HS-5 (cell line): Measurements from ENCODE around the gene ADAMTSL5.

Experiments
- DNase-seq: peaks from one replicate; pipeline ENCODE4 v3.0.0-alpha.2; 2012; ENCODE audit warnings: low read depth

Gene ADAMTSL5

GRCh38 chr19:1467215-1467489 is 45.7 kb downstream of the ADAMTSL5 start:
- DNase-seq: no peak

GRCh38 chr19:1466461-1467214 is 46.2 kb downstream of the ADAMTSL5 start:
- DNase-seq: no peak

GRCh38 chr19:1466018-1466460 is 46.8 kb downstream of the ADAMTSL5 start:
- no peak for DNase-seq

- DNase-seq: no peak
These were observed 47.4 kb downstream of the ADAMTSL5 start for GRCh38 chr19:1465191-1466016.

GRCh38 chr19:1461862-1462261 is 51.0 kb downstream of the ADAMTSL5 start:
- DNase-seq: no peak

GRCh38 chr19:1460033-1460995 is 52.5 kb downstream of the ADAMTSL5 start:
- no peak for DNase-seq

- no peak for DNase-seq
These were observed 53.3 kb downstream of the ADAMTSL5 start for GRCh38 chr19:1459479-1459878.

- DNase-seq: no peak
These were observed 54.9 kb downstream of the ADAMTSL5 start for GRCh38 chr19:1457892-1458291.

GRCh38 chr19:1457031-1457739 is 55.6 kb downstream of the ADAMTSL5 start:
- DNase-seq: no peak

GRCh38 chr19:1456121-1456900 is 56.5 kb downstream of the ADAMTSL5 start:
- no peak for DNase-seq

- no peak for DNase-seq
These were observed 57.3 kb downstream of the ADAMTSL5 start for GRCh38 chr19:1455336-1456120.
